HG02840 (cell line): ENCODE results near the gene CLPSL2.

Experiments used
- ATAC-seq: cut with Tn5 transposase; IDR thresholded peaks from one replicate; pipeline ENCODE4 v1.9.1; 2021; ENCODE audit warnings: mild to moderate bottlenecking, moderate library complexity, moderate number of reproducible peaks; ENCODE audit not compliant: unreplicated experiment, low FRiP score

Gene CLPSL2

DNA sequence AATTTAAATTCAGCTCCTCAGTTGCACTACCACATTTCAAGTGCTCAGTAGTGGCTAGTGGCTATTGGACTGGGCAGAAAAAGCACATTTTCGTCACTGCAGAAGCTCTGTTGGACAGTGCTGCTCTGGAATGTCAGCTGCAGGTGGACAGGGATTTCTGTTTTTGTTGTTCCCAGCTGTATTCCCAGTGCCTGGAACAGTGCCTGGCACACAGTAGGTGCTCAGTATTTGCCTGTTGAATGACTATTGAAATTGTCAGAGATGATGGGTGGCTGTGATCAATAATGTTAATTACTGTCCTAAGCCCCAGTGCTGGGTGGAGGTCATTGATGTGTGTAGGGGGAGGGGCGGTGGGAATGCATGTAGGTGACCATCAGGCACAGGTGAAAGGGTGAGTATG is 9.9 kb downstream of the CLPSL2 start:
- no peak for ATAC-seq

DNA sequence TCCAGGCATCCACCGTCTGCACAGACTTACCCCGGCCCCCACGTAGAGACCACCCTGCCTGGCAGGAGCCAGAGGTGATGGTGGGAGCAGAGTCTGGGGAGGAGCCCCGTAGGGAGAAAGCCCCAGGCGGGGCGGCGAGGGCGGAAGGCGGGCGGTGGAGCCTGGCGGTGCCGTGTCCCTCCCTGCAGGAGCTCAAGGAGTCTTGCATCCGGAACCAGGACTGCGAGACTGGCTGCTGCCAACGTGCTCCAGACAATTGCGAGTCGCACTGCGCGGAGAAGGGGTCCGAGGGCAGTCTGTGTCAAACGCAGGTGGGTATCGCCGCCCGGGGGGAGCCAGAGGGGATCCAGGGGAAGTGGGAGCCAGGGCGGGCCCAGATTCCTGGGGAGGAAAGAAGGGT is 10.4 kb downstream of the CLPSL2 start:
- ATAC-seq: no peak

DNA sequence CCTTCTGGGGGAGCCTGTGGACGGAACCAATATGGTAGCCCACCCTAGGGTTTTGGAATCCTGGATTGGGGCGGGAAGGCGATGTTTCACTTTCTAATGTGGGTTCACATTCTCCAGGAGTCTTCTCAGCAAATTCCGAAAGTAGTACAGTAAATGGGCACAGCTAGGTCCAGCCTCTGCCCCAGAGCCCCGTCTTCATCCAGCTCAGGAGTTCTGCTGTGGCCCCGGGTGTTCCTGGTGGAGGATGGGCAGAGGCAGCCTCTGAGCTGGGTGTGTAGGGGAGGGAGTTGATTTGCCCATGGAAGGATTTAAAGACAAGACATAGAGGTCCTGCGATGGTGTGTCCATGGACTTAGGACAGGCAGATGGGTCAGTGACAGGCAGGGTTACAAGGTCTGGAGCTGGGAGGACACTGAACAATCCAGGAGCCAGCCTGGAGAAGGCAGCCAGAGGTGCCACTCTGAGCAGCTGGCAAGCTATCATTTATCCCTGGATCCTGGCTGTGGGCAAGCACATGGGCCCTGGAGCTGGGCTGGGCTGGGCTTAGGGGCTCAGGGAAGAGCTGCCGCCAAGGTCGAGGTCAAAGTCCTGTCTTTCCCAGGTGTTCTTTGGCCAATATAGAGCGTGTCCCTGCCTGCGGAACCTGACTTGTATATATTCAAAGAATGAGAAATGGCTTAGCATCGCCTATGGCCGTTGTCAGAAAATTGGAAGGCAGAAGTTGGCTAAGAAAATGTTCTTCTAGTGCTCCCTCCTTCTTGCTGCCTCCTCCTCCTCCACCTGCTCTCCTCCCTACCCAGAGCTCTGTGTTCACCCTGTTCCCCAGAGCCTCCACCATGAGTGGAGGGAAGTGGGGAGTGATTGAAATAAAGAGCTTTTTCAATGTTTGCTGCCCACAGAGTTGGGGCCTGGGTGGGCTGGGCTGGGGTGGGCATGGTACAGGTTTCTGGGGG is 11.1 kb downstream of the CLPSL2 start:
- no peak for ATAC-seq

DNA sequence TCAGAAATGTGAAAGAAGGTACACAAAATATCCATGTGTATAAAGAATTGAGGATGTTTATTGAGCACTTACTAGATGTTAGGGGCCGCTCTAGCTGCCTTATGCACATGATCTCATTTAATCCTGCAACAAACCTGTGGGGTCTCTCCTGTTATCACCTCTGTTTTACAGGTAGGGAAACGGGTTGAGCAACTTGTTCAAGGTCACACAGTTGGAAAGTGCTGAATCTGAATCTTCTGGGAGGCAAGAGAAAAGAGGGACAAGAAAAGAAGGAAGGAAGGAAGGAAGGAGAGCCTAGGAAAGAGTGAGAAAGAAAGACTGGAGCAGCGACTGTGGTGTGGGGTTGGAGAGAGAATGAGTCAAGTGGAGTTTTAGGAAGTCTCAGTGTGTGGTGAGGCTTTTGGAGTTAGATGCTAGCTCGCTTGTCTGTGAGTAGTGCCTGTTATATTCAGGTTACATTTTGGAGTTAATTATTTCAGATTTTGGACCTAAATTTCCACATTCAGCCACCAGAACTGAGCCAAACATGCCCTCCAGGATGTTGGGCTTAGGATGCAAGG is 12.1 kb downstream of the CLPSL2 start:
- no peak for ATAC-seq

DNA sequence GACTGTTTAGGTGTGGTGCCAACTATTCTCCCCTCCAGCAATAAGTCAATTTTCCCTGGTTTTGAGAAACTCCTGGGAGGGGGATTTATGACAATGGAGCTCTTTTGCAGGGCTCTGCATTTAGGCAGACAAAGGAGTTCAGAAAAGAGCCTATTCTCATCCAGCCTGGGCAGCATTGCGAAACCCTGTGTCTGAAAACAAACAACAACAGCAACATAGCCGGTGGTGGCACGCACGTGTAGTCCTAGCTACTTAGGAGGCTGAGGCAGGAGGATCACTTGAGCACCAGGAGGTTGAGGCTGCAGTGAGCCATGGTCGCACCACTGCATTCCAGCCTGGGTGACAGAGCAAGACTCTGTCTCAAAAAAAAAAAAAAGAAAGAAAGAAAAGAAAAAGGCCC is 14.3 kb downstream of the CLPSL2 start:
- no peak for ATAC-seq

DNA sequence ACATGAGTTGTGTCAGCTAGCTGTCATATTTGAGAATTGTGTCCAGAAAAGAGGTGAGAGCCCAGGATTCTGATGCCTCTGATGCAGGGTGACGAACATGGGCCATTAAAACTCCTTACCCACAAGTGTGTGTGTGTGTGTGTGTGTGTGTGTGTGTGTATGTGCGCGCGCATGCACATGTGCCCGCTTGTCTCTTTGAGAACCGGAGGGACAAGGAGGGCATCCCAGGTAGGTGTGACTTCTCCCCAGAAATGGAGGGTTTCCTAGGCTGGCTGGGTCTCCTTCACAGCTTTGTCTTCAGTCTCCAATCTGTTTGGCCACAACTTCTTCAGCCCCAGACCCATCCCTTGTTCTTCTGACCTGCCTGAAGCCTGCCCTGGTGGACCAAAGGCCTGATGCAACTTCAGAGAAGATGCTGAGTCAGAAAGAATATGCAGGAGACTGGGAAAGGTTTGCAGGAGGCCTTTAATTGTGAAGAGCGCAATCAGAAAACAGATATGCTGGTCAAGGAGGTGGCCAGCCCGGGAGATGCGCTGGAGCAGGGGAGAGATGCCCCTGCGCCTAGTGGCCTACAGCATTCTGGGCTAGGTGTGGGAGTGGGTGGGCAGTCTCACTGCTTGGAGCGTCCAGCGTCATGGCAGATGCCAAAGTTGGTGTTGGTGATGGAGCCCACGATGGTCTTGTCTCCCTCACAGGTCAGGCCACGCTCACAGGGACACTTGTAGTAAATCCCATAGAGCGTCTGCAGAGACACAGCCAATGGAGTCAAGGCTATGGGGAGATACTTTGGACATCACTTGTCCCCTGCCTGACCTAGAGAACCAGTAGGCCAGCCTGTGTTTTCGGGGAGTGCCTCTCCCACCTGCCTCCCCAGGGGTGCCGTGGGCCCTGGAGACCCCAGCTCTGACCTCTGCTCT is 18.4 kb downstream of the CLPSL2 start:
- ATAC-seq: no peak

DNA sequence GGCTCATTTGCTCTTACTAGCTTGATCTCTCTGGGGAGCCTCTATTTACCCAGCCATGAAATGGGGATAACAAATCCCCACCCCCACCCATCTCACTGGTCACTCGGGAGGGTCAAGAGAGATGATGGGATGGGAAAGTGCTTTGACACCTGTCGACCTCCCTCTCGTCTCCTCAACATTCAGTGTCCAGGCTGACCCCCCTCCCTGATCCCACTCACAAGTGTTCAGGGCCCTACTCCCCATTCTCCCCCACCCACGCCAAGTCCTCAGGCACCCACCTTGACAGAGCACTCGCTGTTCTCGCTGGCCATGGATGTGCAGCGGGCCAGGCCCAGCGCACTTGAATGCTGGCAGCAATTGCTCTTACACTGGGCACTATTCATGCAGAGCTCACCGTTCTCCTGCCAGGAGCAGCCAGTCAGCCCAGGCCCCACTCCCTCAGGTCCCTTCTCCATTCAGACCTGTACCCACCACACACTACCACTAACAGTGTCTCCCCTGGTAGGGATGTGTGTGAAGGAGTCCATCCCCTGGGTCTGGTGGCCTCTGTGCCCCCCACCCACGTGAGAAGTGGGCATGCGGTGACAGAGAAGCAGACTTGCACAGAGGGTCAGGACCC is 19.2 kb downstream of the CLPSL2 start:
- no peak for ATAC-seq

DNA sequence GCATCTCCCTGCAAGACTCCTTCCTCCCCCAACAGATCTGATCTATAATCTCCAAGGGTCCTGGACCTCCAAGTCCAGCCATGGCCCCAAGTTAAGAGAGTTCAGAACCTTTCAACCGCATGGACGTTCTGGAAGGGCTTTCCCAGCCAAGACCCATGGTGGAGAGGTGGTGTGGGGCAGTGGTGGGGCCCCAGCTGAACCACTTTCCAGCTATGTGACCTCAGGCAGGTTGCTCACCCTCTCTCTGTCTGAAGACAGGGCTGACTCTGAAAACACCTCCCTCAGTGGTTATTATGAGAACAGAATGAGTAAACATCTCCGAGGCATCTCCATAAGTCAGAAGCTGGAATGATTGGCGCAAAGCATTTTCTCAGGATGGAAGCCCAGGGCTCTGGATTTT is 19.8 kb downstream of the CLPSL2 start:
- ATAC-seq: no peak

DNA sequence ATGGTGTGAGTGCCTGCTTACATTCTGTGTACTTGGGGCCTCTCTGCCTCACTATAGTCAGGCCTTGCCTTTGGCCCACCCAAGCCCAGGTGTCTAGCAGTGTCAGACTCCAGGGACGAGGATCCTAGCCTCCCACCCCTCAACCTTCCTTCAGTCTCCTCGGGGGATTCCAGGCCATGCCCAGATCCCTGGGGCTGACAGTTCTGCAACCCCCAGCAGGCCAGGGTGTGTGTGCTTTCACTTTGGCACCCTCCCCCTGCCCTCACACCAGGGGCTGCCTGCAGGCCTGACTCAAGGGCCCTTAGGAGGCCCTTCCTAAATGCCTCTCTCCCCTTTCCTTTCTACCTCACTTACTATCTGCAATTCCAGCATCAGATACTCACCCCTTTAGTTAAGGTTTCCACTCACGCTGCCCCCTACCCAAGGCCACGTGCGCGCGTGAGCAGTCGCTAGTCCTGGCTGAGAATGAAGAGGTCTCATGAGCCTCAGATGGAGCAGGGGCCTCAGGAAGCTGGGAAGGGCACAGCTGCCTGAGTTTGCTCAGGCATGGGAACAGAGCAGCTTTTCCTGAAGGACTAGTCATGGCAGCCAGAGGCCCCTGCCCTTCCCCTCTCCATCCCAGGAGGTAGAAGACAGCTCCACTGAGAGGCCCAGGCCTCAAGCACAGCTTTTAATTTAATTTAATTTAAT is 21.6 kb downstream of the CLPSL2 start:
- ATAC-seq: no peak

DNA sequence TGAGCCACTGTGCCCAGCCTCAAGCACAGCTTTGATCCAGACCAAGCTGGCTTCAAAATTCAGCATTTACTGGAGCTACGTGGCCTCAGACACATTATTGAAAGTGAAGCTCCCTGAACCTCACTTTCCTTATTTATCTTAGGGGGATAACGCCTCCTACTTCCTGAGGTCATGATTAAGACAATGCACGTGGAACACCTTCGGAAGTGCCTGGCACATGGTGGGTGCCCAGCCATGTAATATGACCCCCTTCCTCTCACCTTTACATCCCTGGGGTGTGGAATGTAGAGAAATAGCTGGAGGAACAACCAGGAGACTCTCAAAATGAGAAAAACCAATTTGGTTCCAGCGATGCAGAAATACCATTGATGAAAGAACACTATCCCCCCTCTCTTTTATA is 22.3 kb downstream of the CLPSL2 start:
- no peak for ATAC-seq

DNA sequence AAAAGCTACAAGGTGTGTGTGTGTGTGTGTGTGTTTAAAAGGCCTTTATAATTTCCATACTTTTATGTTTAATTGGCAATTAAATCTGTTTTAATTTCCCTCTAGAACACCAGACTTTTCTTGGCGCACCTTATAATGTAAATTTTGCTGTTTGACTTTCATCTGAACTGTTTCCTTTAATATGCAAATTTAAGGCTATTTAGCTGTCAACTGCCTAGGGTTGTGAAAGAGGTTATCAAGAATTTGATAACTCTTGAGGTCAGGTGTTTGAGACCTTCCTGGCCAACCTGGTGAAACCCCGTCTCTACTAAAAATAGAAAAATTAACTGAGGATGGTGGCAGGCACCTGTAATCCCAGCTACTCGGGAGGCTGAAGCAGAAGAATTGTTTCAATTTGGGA is 24.8 kb downstream of the CLPSL2 start:
- no peak for ATAC-seq

DNA sequence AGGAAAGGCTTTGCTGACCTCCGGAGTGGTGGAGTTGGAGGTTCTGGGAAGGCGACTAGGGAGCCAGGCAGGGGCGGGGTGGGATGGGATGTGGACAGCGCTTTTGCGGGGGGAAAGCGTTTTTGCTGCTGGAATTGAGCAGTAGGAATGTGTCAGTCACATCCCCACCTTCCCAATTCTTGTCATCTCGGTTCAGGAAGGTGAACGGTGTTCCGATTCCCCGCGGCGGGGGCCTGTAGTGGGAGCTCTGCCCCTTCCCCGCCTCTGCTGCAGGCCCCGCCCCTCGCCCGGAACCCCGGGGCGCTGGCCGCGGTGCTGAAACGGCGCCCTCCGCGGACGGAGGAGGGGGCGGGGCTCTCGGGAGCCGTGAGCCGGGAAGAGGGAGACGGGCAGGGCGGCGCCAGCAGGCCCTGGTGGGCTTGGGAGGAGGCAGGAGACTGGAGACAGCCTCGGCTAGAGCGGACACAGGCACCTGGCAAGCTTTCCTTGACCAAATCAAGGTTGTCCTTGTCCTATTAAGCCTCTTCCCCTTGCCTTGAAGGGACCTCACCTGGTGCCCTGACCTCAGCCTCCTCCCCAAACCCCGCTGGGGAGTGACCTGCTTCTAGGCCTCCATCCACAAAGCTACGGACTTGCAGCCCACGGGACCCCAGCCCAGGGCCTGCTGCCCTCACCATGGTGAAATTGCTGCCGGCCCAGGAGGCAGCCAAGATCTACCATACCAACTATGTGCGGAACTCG is 28.8 kb downstream of the CLPSL2 start, which contains the start of gene LHFPL5:
Gene LHFPL5 (plus strand): TSS at position 357 of the 741 bp plus-strand sequence. CDS start 319 bp downstream, at position 676.
- no peak for ATAC-seq

DNA sequence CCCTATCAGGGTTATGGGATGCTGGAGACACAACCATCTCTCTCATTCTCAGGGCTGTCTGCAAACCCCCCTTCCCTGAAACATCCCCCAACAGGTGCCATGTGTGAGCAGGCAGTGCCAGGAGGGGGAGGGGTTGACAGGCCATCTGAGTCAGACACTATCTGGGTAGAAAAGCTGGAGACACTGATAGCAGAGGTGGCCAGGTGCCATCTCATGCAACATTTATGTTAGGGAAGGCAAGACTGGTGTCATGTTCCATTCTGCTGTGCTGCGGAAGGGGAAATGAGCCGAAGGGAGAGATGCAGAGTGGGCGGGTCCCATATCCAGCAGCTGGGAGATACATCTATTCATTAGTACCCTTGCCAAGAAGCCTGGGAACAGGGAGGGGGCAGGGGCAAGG is 32.3 kb downstream of the CLPSL2 start:
- no peak for ATAC-seq

DNA sequence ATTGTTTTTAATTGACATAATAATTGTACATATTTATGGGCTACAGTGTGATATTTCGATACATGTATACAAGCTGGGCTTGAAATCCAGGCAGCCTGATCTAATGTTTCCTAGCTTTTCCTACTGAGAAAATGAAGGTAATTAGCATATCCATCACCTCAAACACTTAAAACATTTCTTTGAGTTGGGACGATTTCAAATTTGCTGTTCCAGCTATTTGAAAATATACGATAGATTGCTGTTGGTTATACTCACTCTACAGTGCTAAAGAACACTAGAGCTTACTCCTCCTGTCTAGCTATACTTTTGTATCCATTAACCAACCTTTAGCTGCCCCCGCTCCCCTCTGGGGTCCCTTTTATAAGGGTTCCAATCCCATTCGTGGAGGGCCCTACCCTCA is 33.4 kb downstream of the CLPSL2 start:
- no peak for ATAC-seq

DNA sequence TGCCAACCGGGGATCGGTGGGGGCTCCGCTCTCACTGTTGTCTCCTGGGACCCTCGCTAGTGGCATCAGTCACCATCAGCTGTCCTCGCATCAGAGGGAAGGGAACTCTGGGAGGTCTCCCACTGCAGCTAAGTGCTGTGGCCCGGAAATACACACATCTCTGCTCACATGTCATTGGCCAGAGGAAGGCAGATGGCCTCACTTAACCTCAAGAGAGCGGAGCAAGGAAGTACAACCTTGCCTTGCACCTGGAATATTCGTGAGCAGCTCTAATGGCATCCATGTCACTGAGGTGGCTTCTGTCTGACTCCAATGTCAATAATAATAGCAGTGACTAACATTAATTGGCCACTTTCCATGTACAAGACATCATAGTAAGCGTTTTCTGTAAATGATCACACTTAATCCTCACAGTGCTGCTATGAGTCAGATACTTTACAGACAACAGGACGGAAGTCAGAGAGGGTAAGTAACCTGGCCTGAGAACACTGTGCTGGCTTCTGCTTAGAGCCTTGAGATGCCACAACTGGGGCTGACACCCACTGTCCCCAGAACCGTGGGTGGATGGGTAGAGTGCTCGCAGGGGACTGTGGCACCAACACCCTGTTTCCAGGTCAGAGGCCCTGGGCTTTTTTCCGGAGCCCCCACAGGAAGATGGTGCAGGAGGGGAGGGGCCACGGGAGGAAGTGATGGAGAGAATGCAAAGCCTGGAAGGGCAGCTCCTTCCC is 34.7 kb downstream of the CLPSL2 start:
- ATAC-seq: no peak

DNA sequence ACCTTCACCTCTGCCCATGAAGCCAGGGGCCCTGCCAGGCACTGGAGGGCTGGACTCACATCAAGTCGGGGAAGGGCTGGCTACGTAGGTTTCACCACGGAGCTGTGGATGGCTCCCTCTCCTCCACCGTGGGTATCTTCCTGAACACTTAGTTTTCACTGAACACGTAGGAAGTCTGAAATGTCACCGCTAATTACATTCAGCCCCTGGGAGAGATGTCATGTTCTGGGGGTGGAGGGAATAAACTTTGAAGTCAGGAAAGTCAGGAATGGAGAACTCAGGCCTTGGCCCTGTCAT is 35.2 kb downstream of the CLPSL2 start:
- ATAC-seq: no peak

DNA sequence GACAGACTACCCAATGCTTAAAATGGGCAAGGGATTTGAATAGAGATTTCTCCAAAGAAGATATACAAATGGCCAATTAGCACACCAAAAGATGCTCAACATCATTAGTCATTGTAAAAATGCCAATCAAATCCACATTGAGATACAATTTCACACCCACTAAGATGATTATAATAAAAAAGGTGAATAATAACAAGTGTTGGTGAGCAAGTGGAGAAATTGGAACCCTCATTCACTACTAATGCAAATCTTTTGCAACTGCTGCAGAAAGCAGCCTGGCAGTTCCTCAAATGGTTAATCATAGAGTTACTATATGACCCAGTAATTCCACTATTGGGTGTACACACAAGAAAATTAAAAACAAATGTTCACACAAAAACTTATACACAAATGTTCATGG is 41.1 kb downstream of the CLPSL2 start:
- ATAC-seq: no peak

DNA sequence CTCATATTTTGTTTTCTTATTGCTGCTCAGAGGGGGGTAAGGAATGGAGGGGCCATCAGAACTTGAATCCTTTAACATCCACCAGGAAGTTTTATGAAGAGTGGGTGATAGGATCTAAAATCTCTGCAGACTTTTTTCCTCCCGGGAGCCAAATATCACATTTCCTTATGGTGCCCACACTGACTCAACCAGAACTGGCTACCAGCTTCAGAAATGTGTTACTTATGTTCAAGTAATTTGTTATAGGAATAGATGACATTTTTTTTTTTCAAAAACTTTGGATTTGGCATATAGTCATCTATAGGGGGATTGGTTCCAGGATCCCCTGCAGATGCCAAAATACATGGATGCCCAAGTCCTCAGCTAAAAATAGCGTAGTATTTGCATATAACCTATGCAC is 47.2 kb downstream of the CLPSL2 start:
- no peak for ATAC-seq
